Keratinocyte (primary cell): ENCODE measurements around the gene MKLN1. TPM values are rescaled to one million over a fixed set of nuclear protein-coding genes. Genes with fewer than 3 reads are reported as not detected.

Experiments
- DNase-seq: peaks from one replicate; pipeline ENCODE4 v3.0.0-alpha.2; 2011; ENCODE audit warnings: low read depth, missing footprints, low spot score
- FAIRE-seq: peaks from 2 replicates; lab custom pipeline; 2011; peaks lifted over from hg19 to GRCh38; lab: Jason Lieb, UNC
- H2AFZ ChIP-seq: 2 replicates; pipeline ENCODE4 v1.6.0; 2012; ENCODE audit warnings: low read length, control low read depth, inconsistent platforms; ENCODE audit not compliant: control insufficient read depth
- H3K27ac ChIP-seq: 2 replicates; pipeline ENCODE4 v1.5.1; 2011; ENCODE audit warnings: low read length; ENCODE audit not compliant: control insufficient read depth, insufficient read depth
- H3K27me3 ChIP-seq: 3 replicates; pipeline ENCODE4 v1.6.0; 2011; ENCODE audit warnings: low read length; ENCODE audit not compliant: control insufficient read depth, insufficient read depth; ENCODE audit errors: extremely low read depth
- H3K36me3 ChIP-seq, 2 experiments: 2 replicates in 1 of 2; 3 replicates in 1 of 2; pipeline ENCODE4 v1.5.1; 2011; ENCODE audit warnings: low read length in 2 of 2, mild to moderate bottlenecking in 1 of 2; ENCODE audit not compliant: control insufficient read depth in 2 of 2, insufficient read depth in 2 of 2; ENCODE audit errors: extremely low read depth in 1 of 2
- H3K4me1 ChIP-seq: 3 replicates; pipeline ENCODE4 v1.5.1; 2011; ENCODE audit warnings: low read length; ENCODE audit not compliant: control insufficient read depth, insufficient read depth; ENCODE audit errors: extremely low read depth
- H3K4me2 ChIP-seq: 3 replicates; pipeline ENCODE4 v1.6.0; 2011; ENCODE audit warnings: low read depth, low read length; ENCODE audit not compliant: control insufficient read depth, insufficient read depth; ENCODE audit errors: extremely low read depth
- H3K4me3 ChIP-seq, 3 experiments: fragments of 200-600 bp in 1 of 3; sonication (generic) in 1 of 3; 2 replicates in 2 of 3; 3 replicates in 1 of 3; pipeline ENCODE4 v1.5.1; 2011 to 2016; ENCODE audit warnings: low read length in 3 of 3, mild to moderate bottlenecking in 3 of 3, control low read depth in 2 of 3, inconsistent platforms in 1 of 3, low read depth in 1 of 3, mixed read lengths in 1 of 3, mixed run types in 1 of 3, moderate library complexity in 1 of 3; ENCODE audit not compliant: control insufficient read depth in 2 of 3, insufficient read depth in 2 of 3; ENCODE audit errors: extremely low read depth in 1 of 3
- H3K79me2 ChIP-seq: 2 replicates; pipeline ENCODE4 v1.6.0; 2012; ENCODE audit warnings: low read length; ENCODE audit not compliant: control insufficient read depth, insufficient read depth
- H3K9ac ChIP-seq: 3 replicates; pipeline ENCODE4 v1.6.0; 2011; ENCODE audit warnings: low read length; ENCODE audit not compliant: control insufficient read depth, insufficient read depth; ENCODE audit errors: extremely low read depth
- H3K9me1 ChIP-seq: 3 replicates; pipeline ENCODE4 v1.6.0; 2011; ENCODE audit warnings: low read length; ENCODE audit not compliant: control insufficient read depth, insufficient read depth; ENCODE audit errors: extremely low read depth
- H3K9me3 ChIP-seq: 2 replicates; pipeline ENCODE4 v1.5.1; 2012; ENCODE audit warnings: low read depth, low read length; ENCODE audit not compliant: control insufficient read depth
- H4K20me1 ChIP-seq: 3 replicates; pipeline ENCODE4 v1.6.0; 2011; ENCODE audit warnings: low read length; ENCODE audit not compliant: control insufficient read depth, insufficient read depth; ENCODE audit errors: extremely low read depth
- CTCF ChIP-seq, 3 experiments: IDR thresholded peaks in 1 of 3; conservative IDR thresholded peaks in 1 of 3; optimal IDR thresholded peaks in 1 of 3; 2 replicates in 2 of 3; 3 replicates in 1 of 3; pipeline versions ENCODE3 to v1.5.1; 2011; ENCODE audit warnings: low read length in 3 of 3, mild to moderate bottlenecking in 3 of 3, moderate library complexity in 2 of 3, control low read depth in 1 of 3, inconsistent platforms in 1 of 3; ENCODE audit not compliant: insufficient read depth in 2 of 3; ENCODE audit errors: extremely low read depth in 1 of 3
- EZH2 ChIP-seq: IDR thresholded peaks from one replicate; pipeline ENCODE4 v1.6.1; 2012; ENCODE audit warnings: inconsistent platforms, mild to moderate bottlenecking, low read length, moderate library complexity
- dilution Hi-C: fragments of 300-500 bp; cut with MboI; formaldehyde crosslinking; loops from one replicate; pipeline ENCODE4 v1.7.0; 2020; ENCODE audit warnings: low sequenced_read_pairs; ENCODE audit not compliant: extremely low pct_ligation_motif_present
- polyA plus RNA-seq, 5 experiments: library from polyadenylated mRNA; depleted of rRNA in 3 of 5; stranded (reverse) in 3 of 5; stranded (forward) in 1 of 5; unstranded in 1 of 5; fragments of >200 nt; gene quantifications; 1 replicate in 1 of 5; 2 replicates in 3 of 5; 3 replicates in 1 of 5; pipeline versions ENCODE4 v1.2.1 to v1.2.3, GENCODE V29; 2011 to 2012; ENCODE audit warnings: missing spikeins in 2 of 5, low read depth in 1 of 5, low replicate concordance in 1 of 5

The MKLN1 gene
- polyA plus RNA-seq, 1 donor (not counting 4 experiments of a cell fraction or from before 2014, with no cell fraction given), result 43.8 TPM

DNA sequence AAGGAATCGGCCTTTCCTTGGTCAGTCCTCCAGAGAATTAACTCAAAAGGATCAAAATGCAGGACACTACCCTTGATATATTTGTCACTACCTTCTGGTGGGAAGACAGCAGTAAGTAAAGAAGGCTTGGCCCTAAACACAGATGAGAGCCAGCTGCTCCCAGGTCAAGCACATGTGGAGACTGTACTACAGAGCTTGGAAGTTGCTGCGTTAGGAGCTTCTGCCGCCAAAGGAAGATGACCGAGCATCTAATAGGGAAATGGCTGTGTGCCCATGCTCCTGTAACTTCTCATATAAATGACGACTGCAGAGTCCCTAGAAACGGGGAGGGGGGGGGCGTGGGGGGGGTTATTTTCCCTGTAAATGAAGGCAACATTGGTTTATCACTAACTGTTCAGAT lies 169.8 kb downstream of the MKLN1 start:
- dilution Hi-C loops, result no loop called here
- peaks cover 4 to 10% of the 10 kb centered on the region in 2 experiments for H3K36me3 ChIP-seq

GRCh38 chr7:131498237-131498885 lies 170.7 kb downstream of the MKLN1 start:
- TF ChIP-seq CTCF (optimal IDR thresholded peaks at IDR 0.05 in 1 of 3, IDR thresholded peaks at IDR 0.05 in 1 of 3, conservative IDR thresholded peaks at IDR 0.05 in 1 of 3; ENCODE audit: extremely low read depth in 1 of 3, insufficient read depth in 2 of 3, low read length in 3 of 3), result no peak
- no peak for TF ChIP-seq EZH2
- Histone ChIP-seq H3K27me3 (no peaks in the 10 kb centered on the region), H3K36me3 (peaks cover 4 to 10% of the 10 kb centered on the region in 2 experiments), H3K9ac (no peak overlapping the region), H3K9me1 (no peaks in the 10 kb centered on the region), H3K79me2 (no peaks in the 10 kb centered on the region), H3K27ac (no peak overlapping the region), H4K20me1 (no peaks in the 10 kb centered on the region), H3K9me3 (no peaks in the 10 kb centered on the region), H3K4me1 (peaks cover 2% of the 10 kb centered on the region), H3K4me3 (no peak overlapping the region), H2AFZ (no peak overlapping the region), H3K4me2 (no peak overlapping the region)
- dilution Hi-C loops, result no loop called here
- DNase-seq (no peak), FAIRE-seq (no peak)

More for the DNA sequence above, 169.8 kb downstream of the MKLN1 start:
- H3K4me2 ChIP-seq, result no peak overlapping the region
- TF ChIP-seq EZH2 (no peak), CTCF (optimal IDR thresholded peaks at IDR 0.05 in 1 of 3, IDR thresholded peaks at IDR 0.05 in 1 of 3, conservative IDR thresholded peaks at IDR 0.05 in 1 of 3; ENCODE audit: extremely low read depth in 1 of 3, insufficient read depth in 2 of 3, low read length in 3 of 3) (no peak)
- no peak overlapping the region for H3K27ac ChIP-seq
- no peaks in the 10 kb centered on the region for H4K20me1 ChIP-seq
- H3K9ac ChIP-seq, result no peak overlapping the region
- H3K9me3 ChIP-seq, result no peaks in the 10 kb centered on the region
- peaks cover 2% of the 10 kb centered on the region for H3K4me1 ChIP-seq
- no peaks in the 10 kb centered on the region for H3K27me3 ChIP-seq
- no peak for DNase-seq
- no peak for FAIRE-seq
- no peak overlapping the region for H2AFZ ChIP-seq
- no peaks in the 10 kb centered on the region for H3K79me2 ChIP-seq
- H3K9me1 ChIP-seq, result no peaks in the 10 kb centered on the region
- H3K4me3 ChIP-seq, result no peak overlapping the region
